Amniotic stem cell (primary cell): ENCODE results near the gene ACADVL.

Source experiments
- DNase-seq: peaks from one replicate; lab custom pipeline; 2025; lab: John Stamatoyannopoulos, UW

The ACADVL gene

DNA sequence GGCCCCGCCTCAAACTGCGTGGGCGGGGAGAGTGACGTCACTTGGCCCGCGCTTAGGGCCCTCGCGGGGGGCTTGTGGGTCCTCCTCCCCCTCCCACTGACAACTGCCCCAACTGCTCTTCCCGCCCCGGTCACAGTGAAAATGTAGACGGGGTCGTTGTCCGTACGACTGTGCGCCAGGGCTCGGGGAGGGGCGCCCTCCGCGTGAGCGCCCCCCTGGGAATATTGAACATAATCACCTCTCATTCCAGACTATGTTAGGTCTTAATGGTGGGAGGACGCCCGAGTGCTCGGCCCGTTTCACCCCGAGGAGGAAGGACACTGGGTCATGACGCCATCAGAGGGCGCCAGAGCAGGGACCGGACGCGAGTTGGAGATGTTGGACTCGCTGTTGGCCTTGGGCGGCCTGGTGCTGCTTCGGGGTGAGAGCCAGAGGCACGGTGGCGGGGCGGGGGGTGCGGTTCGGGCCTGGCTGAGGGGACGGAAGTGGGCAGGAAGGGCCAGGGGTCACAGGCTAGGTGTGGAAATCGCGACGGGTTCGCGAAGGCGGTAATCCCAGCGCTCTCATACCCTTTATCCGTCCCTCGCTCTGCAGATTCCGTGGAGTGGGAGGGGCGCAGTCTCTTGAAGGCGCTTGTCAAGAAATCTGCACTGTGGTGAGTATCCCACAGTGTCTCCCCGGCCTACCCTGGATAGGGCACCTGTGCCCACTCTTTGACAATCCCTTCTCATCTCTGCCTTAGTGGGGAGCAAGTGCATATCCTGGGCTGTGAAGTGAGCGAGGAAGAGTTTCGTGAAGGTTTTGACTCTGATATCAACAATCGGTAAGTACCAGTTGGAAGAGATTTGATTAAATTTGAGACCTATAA is 32.7 kb downstream of the ACADVL start, which contains the start of gene ELP5:
Gene ELP5 (plus strand): TSS at position 40 of the 868 bp plus-strand sequence. CDS start 336 bp downstream, at position 376.
- DNase-seq, result peak; percentile 89

DNA sequence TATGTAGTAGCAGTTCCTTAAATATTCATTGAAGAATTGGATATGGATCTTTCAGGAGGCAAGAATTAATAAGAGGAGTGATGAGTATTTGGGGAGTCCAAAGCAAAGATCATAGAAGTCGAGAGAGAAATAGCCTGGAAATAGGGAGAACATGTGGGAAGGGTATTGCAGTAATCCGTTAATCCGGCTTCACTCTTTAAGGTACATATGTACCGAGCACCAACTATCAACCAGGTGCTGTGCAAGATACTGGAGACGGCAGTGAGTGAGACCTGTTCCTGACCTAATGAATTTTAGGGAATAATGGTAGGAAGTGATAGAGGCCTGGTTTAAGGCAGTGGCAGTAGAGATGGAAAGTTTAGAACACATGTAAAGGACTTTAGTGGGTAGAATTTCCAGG is 33.3 kb downstream of the ACADVL start:
- no peak for DNase-seq

DNA sequence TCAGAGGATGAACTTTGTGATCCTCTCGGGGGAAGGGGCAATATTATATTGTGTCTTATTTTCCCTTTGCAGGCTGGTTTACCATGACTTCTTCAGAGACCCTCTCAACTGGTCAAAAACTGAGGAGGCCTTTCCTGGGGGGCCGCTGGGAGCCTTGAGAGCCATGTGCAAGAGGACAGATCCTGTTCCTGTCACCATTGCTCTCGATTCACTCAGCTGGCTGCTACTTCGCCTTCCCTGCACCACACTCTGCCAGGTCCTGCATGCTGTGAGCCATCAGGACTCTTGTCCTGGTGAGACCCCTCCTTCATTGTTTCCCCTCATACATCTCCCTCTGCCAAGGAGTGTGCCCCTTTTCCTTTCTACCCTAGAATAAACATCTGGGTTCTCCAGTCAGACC is 34.8 kb downstream of the ACADVL start:
- no peak for DNase-seq

DNA sequence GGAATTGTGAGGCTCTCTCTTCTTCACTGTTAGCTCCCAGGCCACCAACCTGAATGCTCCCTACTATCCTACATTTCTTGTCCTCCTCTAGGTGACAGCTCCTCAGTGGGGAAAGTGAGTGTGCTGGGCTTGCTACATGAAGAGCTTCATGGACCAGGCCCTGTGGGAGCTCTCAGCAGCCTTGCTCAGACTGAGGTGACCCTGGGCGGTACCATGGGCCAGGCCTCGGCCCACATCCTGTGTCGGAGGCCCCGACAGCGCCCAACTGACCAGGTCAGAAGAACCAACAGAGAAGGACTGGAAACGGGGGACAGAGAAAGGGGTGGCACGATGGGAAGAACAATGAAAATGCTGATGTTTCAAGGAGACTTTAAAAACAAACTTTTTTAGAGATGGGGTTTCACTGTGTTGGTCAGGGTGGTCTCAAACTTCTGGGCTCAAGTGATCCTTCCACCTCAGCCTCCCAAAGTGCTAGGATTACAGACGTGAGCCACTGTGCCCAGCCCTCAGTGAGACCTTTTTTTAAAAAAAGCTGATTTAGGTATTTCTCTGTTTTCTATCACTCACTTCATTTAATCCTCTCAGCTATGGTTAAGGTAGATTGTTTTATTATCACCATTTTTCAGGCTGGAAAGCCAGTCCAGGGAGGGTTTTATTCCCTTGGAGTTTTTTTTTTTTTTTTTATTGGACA is 37.2 kb downstream of the ACADVL start:
- DNase-seq, result no peak

DNA sequence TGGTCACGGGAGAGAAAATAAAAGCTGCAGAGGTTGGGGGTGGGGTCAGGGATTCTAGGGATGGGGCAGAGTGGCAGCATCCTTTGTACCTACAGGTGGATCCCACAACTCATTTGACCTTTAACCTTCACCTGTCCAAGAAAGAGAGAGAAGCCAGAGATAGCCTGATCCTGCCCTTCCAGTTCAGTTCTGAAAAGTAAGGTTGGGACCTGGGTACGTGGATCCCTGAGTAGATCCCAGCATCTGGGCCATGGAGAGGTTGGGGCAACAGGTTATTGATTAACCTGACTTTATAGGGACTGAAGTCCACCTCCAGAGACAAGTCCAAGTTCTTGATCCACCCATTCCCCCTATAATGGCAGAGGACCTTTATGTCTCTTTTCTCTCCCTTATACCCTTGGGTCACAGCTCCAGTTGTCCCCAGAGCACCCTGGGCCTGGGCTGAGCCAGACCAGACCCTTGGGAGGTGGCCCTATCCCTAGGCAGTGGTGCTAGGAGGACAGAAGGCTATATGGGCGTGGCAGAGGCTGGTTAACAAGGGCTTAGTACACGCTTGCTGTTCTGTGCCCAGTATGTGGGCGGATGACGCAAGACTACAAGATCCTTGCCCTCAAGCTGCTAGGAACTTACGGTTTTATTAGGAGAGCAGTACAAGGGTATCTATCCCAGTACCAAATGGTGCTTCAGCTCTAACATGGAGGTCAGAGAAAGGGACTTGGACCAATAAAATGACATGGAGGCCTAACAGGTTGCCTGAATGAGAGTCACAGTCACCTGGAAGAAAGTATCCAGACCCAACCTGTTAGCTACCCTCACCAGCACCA is 39.2 kb downstream of the ACADVL start:
- DNase-seq, result no peak

DNA sequence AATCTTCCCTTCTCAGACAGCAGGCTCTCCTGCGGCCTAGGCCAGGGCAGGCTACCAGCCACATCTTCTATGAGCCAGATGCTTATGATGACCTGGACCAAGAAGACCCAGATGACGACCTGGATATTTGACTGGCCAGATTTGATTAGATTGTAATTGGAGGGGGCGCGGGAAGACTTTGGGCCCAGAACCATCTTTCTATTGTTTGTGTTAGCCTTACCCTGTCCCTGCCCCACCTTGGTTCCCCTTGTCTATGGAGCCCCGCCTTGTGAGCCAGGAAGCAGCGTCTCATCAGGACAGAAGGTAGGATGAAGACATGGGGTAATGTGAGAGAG is 39.8 kb downstream of the ACADVL start:
- no peak for DNase-seq

DNA sequence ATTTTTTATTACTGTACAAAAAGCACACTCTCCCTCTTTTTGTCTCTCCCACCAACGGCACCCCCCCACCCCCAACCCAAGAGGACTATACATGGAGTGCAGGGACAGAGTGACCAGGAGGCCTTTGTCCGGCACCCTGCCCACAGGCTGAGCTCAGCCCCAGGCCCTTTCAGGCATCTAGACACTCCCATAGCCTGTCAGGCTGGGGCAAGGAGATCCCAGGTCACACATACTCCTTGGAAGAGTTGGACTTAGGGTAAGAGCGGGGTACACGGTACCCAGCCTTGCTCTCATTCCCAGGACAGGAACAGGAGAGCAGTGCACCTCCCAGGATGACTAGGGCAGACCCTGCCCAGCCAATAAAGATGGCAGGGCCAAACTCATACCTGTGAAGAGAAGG is 40.4 kb downstream of the ACADVL start:
- no peak for DNase-seq

DNA sequence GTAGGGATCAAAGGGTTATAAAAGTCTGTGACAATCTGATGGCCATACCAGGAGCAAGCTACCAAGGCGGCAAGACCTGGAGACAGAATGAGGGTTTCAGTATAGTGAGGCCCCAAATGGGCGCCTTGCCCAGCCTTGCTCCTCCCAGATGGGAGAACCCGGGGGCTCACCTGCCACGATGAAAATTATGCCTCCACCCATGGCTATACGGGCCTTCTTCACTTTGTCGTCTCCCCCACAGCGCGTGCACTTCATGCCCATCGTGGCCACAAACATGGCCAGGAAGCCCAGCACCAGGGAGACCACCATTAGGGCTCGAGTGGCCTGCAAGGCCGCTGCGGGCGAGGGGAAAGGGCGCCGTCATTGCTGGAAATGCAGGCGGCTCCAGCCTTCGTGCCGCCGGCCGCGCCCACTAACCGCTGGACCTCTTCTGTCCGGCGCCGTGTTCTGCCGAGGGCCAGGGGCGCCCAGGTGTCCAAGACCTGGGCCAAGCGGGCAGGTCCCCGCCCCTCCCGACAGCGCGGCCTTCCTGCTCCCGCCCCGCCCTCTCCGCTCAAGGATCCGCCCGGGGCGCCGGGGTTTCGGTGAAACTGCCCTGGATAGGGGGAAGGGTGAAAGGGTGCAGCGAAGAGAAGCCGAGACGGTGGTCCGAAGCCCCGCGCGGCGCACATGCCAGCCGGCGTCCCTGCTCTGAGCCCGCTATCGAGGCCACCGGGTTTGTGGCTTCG is 41.1 kb downstream of the ACADVL start:
- no peak for DNase-seq

DNA sequence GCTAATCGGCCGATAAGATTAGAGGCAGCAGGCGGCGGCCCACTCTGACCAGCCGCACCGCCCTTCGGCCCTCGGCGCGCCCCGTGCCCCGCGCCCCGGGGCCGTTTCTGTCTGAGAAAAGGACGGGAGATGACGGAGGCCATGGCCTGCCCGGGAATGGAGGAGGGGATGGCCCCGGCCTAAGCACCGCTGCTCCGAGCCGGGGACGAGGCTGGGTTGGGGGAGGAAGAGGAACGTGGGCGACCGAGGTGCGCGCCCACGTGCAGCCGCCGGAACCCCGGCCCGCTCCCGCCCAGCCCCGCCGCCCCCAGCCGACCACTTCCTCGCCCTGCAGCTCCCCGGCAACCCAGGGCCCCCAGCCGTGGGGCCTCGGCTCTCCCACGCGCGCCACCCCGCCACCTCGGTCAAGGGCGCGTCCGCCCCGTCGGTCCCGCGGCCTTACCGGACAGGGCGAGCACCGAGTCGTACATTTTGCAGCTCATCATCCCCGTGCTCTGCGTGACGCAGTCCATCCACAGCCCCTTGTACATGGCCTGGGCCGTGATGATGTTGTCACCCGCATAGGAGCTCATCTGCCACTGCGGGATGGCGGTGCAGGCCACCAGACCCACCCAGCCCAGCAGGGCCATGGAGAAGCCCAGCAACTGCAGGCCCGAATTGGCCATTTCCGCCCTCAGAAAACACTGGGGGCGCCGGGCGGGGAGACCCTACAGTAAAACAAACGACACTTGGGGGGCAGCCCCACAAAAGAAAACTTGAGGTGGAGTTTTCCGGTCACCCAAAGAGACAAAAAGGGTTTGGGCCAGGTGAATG is 41.8 kb downstream of the ACADVL start:
- DNase-seq, result no peak

DNA sequence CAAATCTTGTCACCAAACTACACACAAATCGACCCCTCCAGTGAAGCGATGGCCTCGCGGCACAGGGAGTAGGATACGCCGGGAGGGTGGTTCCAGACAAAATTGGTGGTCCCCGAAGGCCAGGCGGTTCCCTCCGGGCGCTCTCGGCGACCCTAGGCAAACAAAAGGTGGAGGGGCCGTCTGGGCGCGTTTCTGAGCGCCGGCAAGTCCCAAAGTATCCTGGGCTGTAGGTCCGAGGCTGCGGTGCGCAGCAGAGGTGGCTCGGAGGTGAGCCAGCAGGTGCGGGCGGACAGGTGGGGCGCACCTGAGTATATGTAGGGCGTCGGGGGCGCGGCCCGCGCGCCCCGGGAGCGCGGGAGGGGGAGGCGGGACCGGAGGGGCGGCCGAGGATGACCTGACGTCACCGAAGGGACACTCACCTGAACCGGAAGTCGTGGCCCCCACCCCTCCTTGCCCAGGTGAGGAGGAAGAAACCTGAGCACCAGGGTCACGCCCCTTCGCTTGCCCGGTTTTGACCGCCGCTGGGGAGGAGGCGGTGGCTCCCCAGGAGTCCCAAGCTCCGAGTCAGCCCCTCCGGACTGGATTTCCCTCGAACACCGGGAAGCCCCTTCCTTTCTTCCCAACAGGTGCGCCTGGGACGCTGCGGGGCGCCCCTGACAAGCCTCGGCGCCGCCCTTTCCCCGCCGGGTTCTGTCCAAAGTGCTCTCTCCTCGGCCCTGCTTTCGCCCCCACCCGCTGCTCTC is 42.6 kb downstream of the ACADVL start, which contains the start of gene CLDN7:
Gene CLDN7 (minus strand): TSS at position 287 of the 743 bp plus-strand sequence. CDS start 435 bp downstream, outside the sequence.
- DNase-seq, result no peak

DNA sequence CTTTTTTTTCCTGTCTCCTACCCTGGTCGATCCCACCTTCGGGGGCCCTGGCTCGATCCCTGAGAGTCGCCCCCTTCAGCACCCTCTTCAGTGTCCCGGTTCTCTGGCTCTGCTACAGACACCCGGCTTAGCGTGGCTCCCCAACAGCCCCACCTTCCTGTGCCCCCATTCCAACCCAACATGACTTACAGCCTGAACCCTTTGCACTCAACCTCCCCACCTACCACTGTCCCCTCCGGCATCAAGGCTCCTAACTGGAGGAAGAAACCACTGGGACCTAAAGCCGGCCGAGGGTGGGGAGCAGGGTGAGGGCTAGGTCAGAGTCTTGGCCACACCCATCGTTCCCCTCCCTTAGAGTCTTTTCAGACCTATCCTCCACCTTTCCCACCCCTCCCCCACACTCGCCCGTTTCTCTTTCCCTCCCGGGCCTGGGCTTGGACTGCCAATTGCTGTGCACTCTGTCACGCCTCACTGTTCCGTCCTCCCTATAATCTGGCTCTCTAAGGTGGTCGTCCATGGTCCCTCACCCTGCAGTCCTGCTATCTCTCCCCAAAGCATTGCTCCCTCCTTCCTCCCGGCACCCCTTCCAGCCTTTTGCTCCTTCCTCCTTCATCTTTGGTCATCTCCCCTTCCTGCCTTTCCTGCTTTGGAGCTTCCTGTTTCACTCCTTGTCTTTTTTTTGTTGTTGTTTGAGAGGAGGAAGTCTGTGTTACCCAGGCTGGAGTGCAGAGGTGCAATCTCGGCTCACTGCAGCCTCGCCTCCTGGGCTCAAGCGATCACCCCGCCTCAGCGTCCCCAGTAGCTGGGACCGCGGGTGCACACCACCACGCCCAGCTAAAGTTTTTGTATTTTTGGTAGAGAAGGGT is 43.4 kb downstream of the ACADVL start:
- DNase-seq, result no peak

DNA sequence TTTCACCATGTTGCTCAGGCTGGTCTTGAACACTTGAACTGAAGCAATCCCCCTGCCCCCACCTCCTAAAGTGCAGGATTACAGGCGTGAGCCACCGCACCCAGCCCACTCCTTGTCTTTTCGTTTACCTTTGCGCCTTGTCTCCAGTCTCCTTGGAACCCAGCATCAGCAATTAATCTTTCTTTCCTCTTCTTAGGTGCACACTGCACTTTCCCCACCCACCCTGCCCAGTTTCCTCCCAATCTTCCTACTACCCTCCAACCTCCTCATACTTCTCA is 44.0 kb downstream of the ACADVL start:
- DNase-seq, result no peak

DNA sequence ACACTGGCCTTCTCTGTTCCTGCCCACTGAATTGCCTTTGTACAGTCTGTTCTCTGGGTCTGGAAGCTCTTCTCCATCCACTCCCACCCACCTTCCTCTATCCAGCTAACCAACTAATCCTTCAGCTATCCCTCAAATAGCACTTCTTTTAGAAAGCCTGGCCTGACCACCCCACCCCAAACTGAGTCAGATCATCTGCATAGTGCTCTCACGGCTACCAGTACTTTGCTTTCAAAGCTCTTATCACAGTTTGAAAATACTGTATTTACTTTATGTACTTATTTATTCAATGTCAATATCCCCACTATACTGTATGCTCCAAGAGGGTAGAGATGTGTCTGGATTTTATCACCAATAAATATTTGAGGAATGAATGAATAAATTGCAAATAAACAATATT is 47.0 kb downstream of the ACADVL start:
- no peak for DNase-seq
